Mesothelial cell of epicardium (in vitro differentiated cells): ENCODE measurements around the gene PPP1CB. TPM values are rescaled to one million over a fixed set of nuclear protein-coding genes. Genes with fewer than 3 reads are reported as not detected.

ENCODE experiments used
- DNase-seq, 2 experiments: peaks; one replicate each; pipeline ENCODE4 v3.0.0; 2021; ENCODE audit warnings: low spot score in 2 of 2; ENCODE audit not compliant: unreplicated experiment in 2 of 2
- H3K27ac Mint-ChIP-seq: 2 replicates; pipeline ENCODE4 v1.8.0; 2021; ENCODE audit warnings: mixed read lengths
- H3K27me3 Mint-ChIP-seq: 2 replicates; pipeline ENCODE4 v1.8.0; 2021; ENCODE audit warnings: low read depth, mixed read lengths
- H3K36me3 Mint-ChIP-seq: 2 replicates; pipeline ENCODE4 v1.8.0; 2021; ENCODE audit warnings: mixed read lengths
- H3K4me1 Mint-ChIP-seq: 2 replicates; pipeline ENCODE4 v1.8.0; 2021; ENCODE audit warnings: mixed read lengths
- H3K4me3 Mint-ChIP-seq: 2 replicates; pipeline ENCODE4 v1.8.0; 2021; ENCODE audit warnings: mild to moderate bottlenecking, moderate library complexity, mixed read lengths
- H3K9me3 Mint-ChIP-seq: 2 replicates; pipeline ENCODE4 v1.8.0; 2021; ENCODE audit warnings: mixed read lengths
- total RNA-seq: library from RNA; stranded (reverse); gene quantifications from 3 replicates; pipeline ENCODE4 v1.2.1, GENCODE V29; 2021
- TF ChIP-seq, protein P1 (sequence below): fragments of 200-600 bp; sonication (generic); IDR thresholded peaks from one replicate; pipeline ENCODE4 v1.5.0; 2021; ENCODE audit warnings: antibody characterized with exemption; ENCODE audit not compliant: unreplicated experiment

PPP1CB gene
- total RNA-seq, 1 donor from 2014 or later, result 161 TPM

DNA sequence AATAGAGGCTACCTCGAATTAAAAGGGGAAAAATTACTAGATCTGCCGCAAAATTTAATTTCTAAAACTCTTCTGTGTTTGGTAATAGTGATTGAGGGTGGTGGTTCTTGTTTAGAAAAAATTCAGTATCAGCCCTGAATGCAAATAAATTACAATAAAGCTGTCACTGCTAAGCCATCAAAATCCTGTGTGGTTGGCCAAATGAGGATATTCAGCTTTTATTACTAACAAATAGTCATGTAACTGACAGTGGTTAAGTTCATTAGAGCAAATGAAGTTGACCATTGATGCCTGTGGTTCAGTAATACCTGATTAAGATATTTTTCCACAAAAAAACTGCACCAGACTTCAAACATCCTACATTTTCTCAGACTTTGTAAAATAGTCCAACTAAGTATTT lies 14.4 kb downstream of the PPP1CB start:
- no peak overlapping the region for H3K4me3 Mint-ChIP-seq
- TF ChIP-seq, protein P1, sequence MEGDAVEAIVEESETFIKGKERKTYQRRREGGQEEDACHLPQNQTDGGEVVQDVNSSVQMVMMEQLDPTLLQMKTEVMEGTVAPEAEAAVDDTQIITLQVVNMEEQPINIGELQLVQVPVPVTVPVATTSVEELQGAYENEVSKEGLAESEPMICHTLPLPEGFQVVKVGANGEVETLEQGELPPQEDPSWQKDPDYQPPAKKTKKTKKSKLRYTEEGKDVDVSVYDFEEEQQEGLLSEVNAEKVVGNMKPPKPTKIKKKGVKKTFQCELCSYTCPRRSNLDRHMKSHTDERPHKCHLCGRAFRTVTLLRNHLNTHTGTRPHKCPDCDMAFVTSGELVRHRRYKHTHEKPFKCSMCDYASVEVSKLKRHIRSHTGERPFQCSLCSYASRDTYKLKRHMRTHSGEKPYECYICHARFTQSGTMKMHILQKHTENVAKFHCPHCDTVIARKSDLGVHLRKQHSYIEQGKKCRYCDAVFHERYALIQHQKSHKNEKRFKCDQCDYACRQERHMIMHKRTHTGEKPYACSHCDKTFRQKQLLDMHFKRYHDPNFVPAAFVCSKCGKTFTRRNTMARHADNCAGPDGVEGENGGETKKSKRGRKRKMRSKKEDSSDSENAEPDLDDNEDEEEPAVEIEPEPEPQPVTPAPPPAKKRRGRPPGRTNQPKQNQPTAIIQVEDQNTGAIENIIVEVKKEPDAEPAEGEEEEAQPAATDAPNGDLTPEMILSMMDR, result no peak
- DNase-seq, result no peak
- no peak overlapping the region for H3K27ac Mint-ChIP-seq
- H3K36me3 Mint-ChIP-seq, result peaks cover 19% of the 10 kb centered on the region
- H3K4me1 Mint-ChIP-seq, result peaks cover 33% of the 10 kb centered on the region
- peaks cover 16% of the 10 kb centered on the region for H3K9me3 Mint-ChIP-seq
- H3K27me3 Mint-ChIP-seq, result no peaks in the 10 kb centered on the region

DNA sequence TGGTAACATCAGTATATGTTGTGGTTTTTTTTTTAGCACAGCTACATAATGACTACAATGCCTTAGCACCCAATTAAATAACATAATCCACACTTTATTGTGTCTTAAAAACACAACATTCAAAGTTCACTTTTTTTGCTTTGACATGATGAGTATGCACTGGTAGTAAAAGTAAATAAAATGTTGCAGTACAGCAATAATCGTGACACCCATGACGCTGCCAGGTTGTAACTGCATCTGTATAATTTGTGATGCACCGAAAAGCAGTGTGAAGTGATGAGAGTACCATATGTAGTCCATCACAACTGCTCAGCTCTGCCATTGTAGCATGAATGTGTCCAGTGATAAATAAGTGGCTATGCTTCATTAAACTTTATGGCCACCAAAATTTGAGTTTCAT lies 15.7 kb downstream of the PPP1CB start:
- no peak for DNase-seq
- TF ChIP-seq, protein P1, result no peak
- Mint-ChIP-seq H3K4me3 (no peak overlapping the region), H3K27me3 (no peaks in the 10 kb centered on the region), H3K4me1 (peaks cover 39% of the 10 kb centered on the region), H3K36me3 (peaks cover 19% of the 10 kb centered on the region), H3K27ac (no peak overlapping the region), H3K9me3 (peaks cover 16% of the 10 kb centered on the region)

DNA sequence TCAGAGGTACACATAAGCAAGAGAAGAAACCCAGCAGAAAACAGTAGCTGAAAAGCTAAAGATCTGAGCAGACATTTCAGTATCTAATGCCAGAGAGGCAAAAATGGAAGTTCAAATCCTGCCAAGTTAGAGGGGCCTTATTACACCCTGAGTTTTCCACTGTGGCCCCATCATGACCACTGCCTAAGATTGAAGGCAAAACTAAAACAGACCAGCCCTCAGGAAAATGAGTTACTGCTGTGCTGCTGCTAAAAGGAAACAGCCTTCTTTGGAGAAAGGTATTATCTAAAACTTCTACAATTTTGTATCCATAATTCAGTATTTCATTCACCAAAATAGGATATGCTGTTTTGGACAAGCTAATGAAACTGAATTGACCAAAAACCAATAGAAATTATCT lies 16.8 kb downstream of the PPP1CB start:
- peaks cover 16% of the 10 kb centered on the region for H3K9me3 Mint-ChIP-seq

DNA sequence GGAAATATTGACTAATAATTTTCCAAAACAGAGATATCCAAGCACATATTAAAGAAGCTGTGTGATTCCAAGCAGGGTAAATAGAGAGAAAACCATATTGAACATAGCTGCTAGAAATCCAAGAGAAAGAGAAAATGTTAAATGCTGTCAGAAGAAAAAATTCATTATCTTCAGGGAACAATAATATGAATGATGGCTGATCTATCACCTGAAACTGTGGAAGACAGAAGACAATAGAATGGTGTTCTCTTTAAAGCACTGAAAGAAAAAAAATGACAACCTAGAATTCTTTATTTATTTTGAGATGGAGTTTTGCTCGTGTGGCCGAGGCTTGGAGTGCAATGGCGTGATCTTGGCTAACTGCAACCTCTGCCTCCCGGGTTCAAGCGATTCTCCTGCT lies 17.3 kb downstream of the PPP1CB start:
- H3K36me3 Mint-ChIP-seq, result peaks cover 19% of the 10 kb centered on the region
- no peak for DNase-seq
- peaks cover 32% of the 10 kb centered on the region for H3K4me1 Mint-ChIP-seq
- H3K27ac Mint-ChIP-seq, result no peak overlapping the region
- TF ChIP-seq, protein P1, result no peak
- H3K9me3 Mint-ChIP-seq, result peaks cover 16% of the 10 kb centered on the region
- H3K27me3 Mint-ChIP-seq, result no peaks in the 10 kb centered on the region
- H3K4me3 Mint-ChIP-seq, result no peak overlapping the region

More for the DNA sequence above, 16.8 kb downstream of the PPP1CB start:
- Mint-ChIP-seq H3K27ac (no peak overlapping the region), H3K4me1 (peaks cover 33% of the 10 kb centered on the region), H3K4me3 (no peak overlapping the region), H3K27me3 (no peaks in the 10 kb centered on the region), H3K36me3 (peaks cover 19% of the 10 kb centered on the region)
- TF ChIP-seq, protein P1, result no peak
- no peak for DNase-seq

DNA sequence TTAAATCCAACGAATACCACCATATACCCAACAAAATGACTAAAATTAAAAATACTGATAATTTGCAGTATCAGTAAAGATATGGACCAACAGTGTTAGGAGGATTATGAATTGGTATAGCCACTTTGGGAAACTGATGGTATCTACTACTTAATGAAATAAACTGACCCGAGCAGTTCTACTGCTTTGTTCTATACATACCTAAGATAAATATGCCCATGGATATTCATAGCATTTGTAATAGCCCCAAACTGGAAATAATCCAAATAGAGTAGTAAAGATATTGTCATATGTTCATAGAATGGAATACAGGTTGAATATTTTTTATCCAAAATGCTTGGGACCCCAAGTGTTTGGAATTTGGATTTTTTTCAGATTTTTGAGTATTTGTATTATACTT lies 20.7 kb downstream of the PPP1CB start:
- Mint-ChIP-seq H3K9me3 (peaks cover 16% of the 10 kb centered on the region), H3K27ac (no peak overlapping the region), H3K4me1 (peaks cover 11% of the 10 kb centered on the region), H3K27me3 (no peaks in the 10 kb centered on the region), H3K4me3 (no peak overlapping the region), H3K36me3 (peaks cover 19% of the 10 kb centered on the region)
- no peak for DNase-seq
- TF ChIP-seq, protein P1, result no peak

DNA sequence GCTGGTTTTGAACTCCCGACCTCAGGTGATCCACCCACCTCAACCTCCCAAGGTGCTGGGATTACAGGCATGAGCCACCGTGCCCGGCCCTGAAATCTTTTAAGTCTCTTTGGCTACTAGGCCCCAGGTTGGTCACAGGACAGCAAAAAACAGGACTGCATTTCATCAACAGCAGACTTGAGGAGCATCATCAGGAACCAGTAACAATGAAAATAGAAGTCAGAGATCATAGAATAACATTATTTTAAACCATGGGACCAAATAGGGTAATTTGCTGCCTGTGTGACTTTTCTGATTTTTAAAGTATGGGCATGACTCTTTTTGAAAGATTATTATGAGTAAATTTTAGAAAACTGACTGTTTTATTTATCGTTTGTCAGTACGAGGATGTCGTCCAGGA lies 24.8 kb downstream of the PPP1CB start:
- H3K27me3 Mint-ChIP-seq, result no peaks in the 10 kb centered on the region
- TF ChIP-seq, protein P1, result no peak
- no peak for DNase-seq
- H3K4me1 Mint-ChIP-seq, result peaks cover 7% of the 10 kb centered on the region
- H3K9me3 Mint-ChIP-seq, result no peaks in the 10 kb centered on the region
- no peak overlapping the region for H3K4me3 Mint-ChIP-seq
- peaks cover 18% of the 10 kb centered on the region for H3K36me3 Mint-ChIP-seq
- no peak overlapping the region for H3K27ac Mint-ChIP-seq
